Kidney epithelial cell (primary cell): ENCODE results near the gene KIF1A. TPM values are rescaled to one million over a fixed set of nuclear protein-coding genes. Genes with fewer than 3 reads are reported as not detected.

Experiments
- DNase-seq: peaks from one replicate; pipeline ENCODE4 v3.0.0-alpha.2; 2010; ENCODE audit warnings: low read depth
- H3K27me3 ChIP-seq: 2 replicates; pipeline ENCODE4 v1.6.0; 2011; ENCODE audit warnings: low read length; ENCODE audit not compliant: control insufficient read depth, insufficient read depth
- H3K36me3 ChIP-seq: 2 replicates; pipeline ENCODE4 v1.5.1; 2011; ENCODE audit warnings: low read length; ENCODE audit not compliant: control insufficient read depth, insufficient read depth
- H3K4me3 ChIP-seq: 2 replicates; pipeline ENCODE4 v1.5.1; 2011; ENCODE audit warnings: low read depth, mild to moderate bottlenecking, control low read depth, low read length
- total RNA-seq: library from RNA; depleted of rRNA; stranded (reverse); fragments of >200 nt; gene quantifications from 2 replicates; pipeline ENCODE4 v1.2.3, GENCODE V29; 2015
- TF ChIP-seq, protein P1 (sequence below): IDR thresholded peaks from 2 replicates; pipeline ENCODE4 v1.5.1; 2011; ENCODE audit warnings: mild to moderate bottlenecking, moderate library complexity, low read length, control low read depth, inconsistent platforms; ENCODE audit not compliant: insufficient read depth, poor library complexity, severe bottlenecking

The KIF1A gene
- total RNA-seq, 1 donor from 2014 or later, result 178 TPM

- H3K4me3 ChIP-seq, result no peak overlapping the region
- no peaks in the 10 kb centered on the region for H3K36me3 ChIP-seq
- TF ChIP-seq, protein P1, sequence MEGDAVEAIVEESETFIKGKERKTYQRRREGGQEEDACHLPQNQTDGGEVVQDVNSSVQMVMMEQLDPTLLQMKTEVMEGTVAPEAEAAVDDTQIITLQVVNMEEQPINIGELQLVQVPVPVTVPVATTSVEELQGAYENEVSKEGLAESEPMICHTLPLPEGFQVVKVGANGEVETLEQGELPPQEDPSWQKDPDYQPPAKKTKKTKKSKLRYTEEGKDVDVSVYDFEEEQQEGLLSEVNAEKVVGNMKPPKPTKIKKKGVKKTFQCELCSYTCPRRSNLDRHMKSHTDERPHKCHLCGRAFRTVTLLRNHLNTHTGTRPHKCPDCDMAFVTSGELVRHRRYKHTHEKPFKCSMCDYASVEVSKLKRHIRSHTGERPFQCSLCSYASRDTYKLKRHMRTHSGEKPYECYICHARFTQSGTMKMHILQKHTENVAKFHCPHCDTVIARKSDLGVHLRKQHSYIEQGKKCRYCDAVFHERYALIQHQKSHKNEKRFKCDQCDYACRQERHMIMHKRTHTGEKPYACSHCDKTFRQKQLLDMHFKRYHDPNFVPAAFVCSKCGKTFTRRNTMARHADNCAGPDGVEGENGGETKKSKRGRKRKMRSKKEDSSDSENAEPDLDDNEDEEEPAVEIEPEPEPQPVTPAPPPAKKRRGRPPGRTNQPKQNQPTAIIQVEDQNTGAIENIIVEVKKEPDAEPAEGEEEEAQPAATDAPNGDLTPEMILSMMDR, result no peak
- no peak for DNase-seq
- H3K27me3 ChIP-seq, result peaks cover 21% of the 10 kb centered on the region
Measured at GRCh38 chr2:240814280-240814679, 5.7 kb downstream of the KIF1A start.

DNA sequence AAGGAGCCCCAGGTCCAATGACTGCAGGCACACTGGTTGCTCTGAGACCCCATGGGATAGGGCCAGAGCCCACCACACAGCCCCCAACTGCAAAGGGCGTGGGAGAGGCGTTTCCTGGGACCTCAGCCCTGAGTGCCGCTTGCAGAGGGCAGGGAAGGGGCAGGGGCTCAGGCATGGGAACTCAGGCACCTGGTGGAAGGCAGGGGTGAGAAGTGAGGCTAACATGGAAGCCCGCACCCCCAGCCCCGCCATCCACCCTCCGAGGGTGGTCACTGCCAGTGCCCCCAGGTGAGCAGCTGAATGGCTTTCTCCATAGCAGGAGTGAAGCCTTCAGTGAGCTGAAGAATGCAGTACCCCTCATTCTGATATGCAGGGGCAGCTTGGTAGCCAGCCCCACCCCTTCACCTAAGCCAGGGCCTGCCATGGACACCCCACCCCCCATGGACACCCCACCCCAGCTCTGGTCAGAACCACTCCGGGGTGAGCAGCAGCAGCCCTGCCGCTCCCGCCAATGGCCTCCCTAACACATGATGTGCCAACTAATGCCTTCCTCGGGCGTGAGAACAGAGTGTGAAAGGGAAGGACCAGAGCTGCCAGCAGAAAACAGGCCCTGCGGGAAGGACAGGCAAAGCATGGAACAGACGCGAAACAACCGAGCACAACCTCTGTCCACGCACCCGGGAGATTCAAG is 6.6 kb downstream of the KIF1A start:
- no peaks in the 10 kb centered on the region for H3K36me3 ChIP-seq
- TF ChIP-seq, protein P1, result no peak
- no peak for DNase-seq
- no peak overlapping the region for H3K4me3 ChIP-seq
- peaks cover 12% of the 10 kb centered on the region for H3K27me3 ChIP-seq

- TF ChIP-seq, protein P1, result no peak
- Histone ChIP-seq H3K36me3 (no peaks in the 10 kb centered on the region), H3K4me3 (no peak overlapping the region), H3K27me3 (peaks cover 6% of the 10 kb centered on the region)
- DNase-seq, result no peak
Measured at GRCh38 chr2:240812721-240813120, 7.3 kb downstream of the KIF1A start.

- peaks cover 3% of the 10 kb centered on the region for H3K27me3 ChIP-seq
- TF ChIP-seq, protein P1, result no peak
- H3K4me3 ChIP-seq, result no peak overlapping the region
- no peaks in the 10 kb centered on the region for H3K36me3 ChIP-seq
- no peak for DNase-seq
Measured at GRCh38 chr2:240812301-240812680, 7.7 kb downstream of the KIF1A start.

DNA sequence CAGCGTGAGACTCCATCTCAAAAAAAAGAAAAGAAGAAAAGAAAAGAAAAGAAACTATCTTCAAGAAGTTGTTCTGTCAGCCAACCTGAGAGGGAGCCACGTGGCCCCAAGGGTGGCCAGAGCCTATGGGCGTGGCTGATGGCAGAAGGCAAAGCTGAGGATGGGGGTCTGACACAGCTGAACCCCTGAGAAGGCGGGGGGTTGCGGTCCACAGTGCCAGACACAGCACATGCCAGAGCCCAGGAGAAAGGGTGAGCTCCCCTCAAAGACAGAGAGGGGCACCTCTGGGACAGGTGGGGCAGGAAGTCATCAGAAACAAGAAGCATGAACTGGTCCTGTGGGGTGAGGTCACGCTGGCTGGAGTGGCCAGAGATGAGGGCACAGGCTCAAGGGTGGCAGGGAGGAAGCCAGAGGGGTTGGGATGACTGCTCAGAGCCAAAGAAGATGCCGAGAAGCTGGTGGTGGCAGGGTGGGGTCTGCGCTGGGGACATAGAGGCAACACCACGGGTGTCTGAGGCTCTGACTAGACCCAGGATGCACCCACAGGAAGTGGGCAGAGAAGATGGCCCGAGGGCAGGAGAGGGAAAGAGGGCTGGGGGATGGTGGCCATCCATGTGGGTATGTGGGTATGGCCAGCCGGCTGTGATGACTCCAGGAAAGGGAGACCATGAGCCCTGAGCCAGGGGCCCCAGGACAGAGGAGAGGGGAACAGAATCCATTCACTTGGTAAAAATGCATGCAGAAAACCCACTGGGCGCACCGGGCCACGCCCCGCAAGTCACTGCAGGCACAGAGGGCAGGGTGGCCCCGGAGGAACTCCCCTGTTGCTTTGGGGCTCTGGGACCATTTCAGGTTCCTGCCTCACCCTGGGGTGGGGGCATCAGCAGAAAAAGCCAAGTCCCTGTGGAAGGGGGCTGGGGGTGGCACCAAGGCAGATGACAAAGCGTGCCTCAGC is 8.4 kb downstream of the KIF1A start:
- TF ChIP-seq, protein P1, result no peak
- no peak for DNase-seq
- no peaks in the 10 kb centered on the region for H3K27me3 ChIP-seq
- H3K36me3 ChIP-seq, result no peaks in the 10 kb centered on the region
- no peak overlapping the region for H3K4me3 ChIP-seq

- no peak for DNase-seq
- TF ChIP-seq, protein P1, result no peak
- Histone ChIP-seq H3K36me3 (no peaks in the 10 kb centered on the region), H3K4me3 (no peak overlapping the region), H3K27me3 (no peaks in the 10 kb centered on the region)
Measured at GRCh38 chr2:240810621-240811020, 9.4 kb downstream of the KIF1A start.
